GM19324 (cell line): ENCODE results near the gene PRRX2.

Experiments used
- ATAC-seq: cut with Tn5 transposase; IDR thresholded peaks from one replicate; pipeline ENCODE4 v1.9.1; 2021; ENCODE audit warnings: mild to moderate bottlenecking, moderate library complexity; ENCODE audit not compliant: unreplicated experiment, low FRiP score

Gene PRRX2

GRCh38 chr9:129674229-129674628 is 8.8 kb downstream of the PRRX2 start:
- no peak for ATAC-seq

GRCh38 chr9:129675620-129676019 is 10.2 kb downstream of the PRRX2 start:
- ATAC-seq, result no peak

- ATAC-seq, result no peak
Observed at GRCh38 chr9:129676287-129676686, 10.8 kb downstream of the PRRX2 start.

- ATAC-seq, result no peak
Observed at GRCh38 chr9:129676975-129677374, 11.5 kb downstream of the PRRX2 start.

- no peak for ATAC-seq
Observed at GRCh38 chr9:129677456-129677855, 12.0 kb downstream of the PRRX2 start.

- no peak for ATAC-seq
Observed at GRCh38 chr9:129678844-129679243, 13.4 kb downstream of the PRRX2 start.

- ATAC-seq, result no peak
Observed at GRCh38 chr9:129679537-129679936, 14.1 kb downstream of the PRRX2 start.

GRCh38 chr9:129681924-129682323 is 16.5 kb downstream of the PRRX2 start:
- ATAC-seq, result no peak

- no peak for ATAC-seq
Observed at GRCh38 chr9:129682381-129682780, 16.9 kb downstream of the PRRX2 start.

- no peak for ATAC-seq
Observed at GRCh38 chr9:129685220-129685932, 19.9 kb downstream of the PRRX2 start.

- ATAC-seq, result no peak
Observed at GRCh38 chr9:129685933-129686259, 20.4 kb downstream of the PRRX2 start.

- ATAC-seq, result no peak
Observed at GRCh38 chr9:129686736-129687135, 21.3 kb downstream of the PRRX2 start.

- ATAC-seq, result no peak
Observed at GRCh38 chr9:129687391-129687790, 21.9 kb downstream of the PRRX2 start.

GRCh38 chr9:129688285-129689043 is 23.0 kb downstream of the PRRX2 start:
- ATAC-seq, result no peak

GRCh38 chr9:129692534-129692933 is 27.1 kb downstream of the PRRX2 start:
- ATAC-seq, result no peak

- ATAC-seq, result no peak
Observed at GRCh38 chr9:129693741-129694140, 28.3 kb downstream of the PRRX2 start.

GRCh38 chr9:129694243-129694646 is 28.8 kb downstream of the PRRX2 start:
- no peak for ATAC-seq

GRCh38 chr9:129695870-129696269 is 30.4 kb downstream of the PRRX2 start:
- no peak for ATAC-seq

- no peak for ATAC-seq
Observed at GRCh38 chr9:129696944-129697655, 31.7 kb downstream of the PRRX2 start.

- ATAC-seq, result no peak
Observed at GRCh38 chr9:129697656-129698253, 32.3 kb downstream of the PRRX2 start.

GRCh38 chr9:129698254-129698757 is 32.9 kb downstream of the PRRX2 start:
- no peak for ATAC-seq
